Measurements from ENCODE around the gene EMC8.

- TF ChIP-seq CTCF (conservative IDR thresholded peaks at IDR 0.05; ENCODE audit: low read depth in 2 of 2): no peak
- no peak for TF ChIP-seq EZH2 (IDR thresholded peaks at IDR 0.05; ENCODE audit: low read depth, unreplicated experiment)
- TF ChIP-seq POLR2AphosphoS5 (IDR thresholded peaks at IDR 0.05; ENCODE audit: low read depth): no peak
- TF ChIP-seq REST (IDR thresholded peaks at IDR 0.05; ENCODE audit: unreplicated experiment): no peak
- TF ChIP-seq EZH2phosphoT487 (IDR thresholded peaks at IDR 0.05; ENCODE audit: unreplicated experiment): no peak
- TF ChIP-seq JUNB (IDR thresholded peaks at IDR 0.05; ENCODE audit: unreplicated experiment): no peak
- no peak for TF ChIP-seq ZNF331 (CRISPR knock-in tag; IDR thresholded peaks at IDR 0.05; ENCODE audit: low read depth)
These were observed 13.7 kb upstream of the EMC8 start for GRCh38 chr16:85812811-85813700.

Measured in GM23338 (cell line).